Measurements from ENCODE around the gene GFOD1. TPM values are rescaled to one million over a fixed set of nuclear protein-coding genes. Genes with fewer than 3 reads are reported as not detected.
A peak's percentile ranks its signal among the peaks of the same experiment; 100 is the strongest.

GFOD1 gene
- total and polyA plus RNA-seq, 4 donors, result 2.6 to 16.8 (median 5.0) TPM

DNA sequence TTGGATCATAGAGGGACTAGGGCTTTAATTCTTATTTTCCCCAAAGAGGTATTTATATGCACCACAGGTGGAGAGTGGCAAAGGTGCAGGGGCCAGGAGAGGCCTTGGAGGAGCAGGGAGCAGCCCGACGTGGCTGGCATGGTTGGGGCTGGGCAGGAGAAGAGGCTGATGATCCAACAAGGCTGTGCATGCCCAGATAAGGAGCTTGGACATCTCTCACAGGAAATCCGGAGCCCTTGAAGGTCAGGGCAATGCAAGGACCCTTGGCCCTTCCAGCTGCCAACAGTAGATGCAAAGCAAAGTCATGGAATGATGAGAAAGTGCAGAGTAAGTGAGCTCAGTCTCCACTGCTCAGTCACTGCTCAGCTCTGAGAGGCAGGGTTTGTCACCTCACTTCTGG, 47.1 kb upstream of the GFOD1 start:
- no peak for DNase-seq (ENCODE audit: low spot score)
- Histone ChIP-seq H3K9me3 (ENCODE audit: control insufficient read depth in 4 of 4, low read length in 3 of 4) (no peaks in the 10 kb centered on the region), H3K27me3 (ENCODE audit: control insufficient read depth in 4 of 4, insufficient read depth in 4 of 4, low read length in 3 of 4) (no peaks in the 10 kb centered on the region), H3K9ac (ENCODE audit: low read depth in 1 of 2, low read length in 2 of 2) (no peak overlapping the region), H3K27ac (ENCODE audit: low read depth in 1 of 2, low read length in 2 of 2) (no peak overlapping the region), H3K4me3 (ENCODE audit: low read depth in 1 of 3, low read length in 3 of 3) (no peak overlapping the region), H3K4me1 (ENCODE audit: control insufficient read depth in 4 of 4, insufficient read depth in 4 of 4, low read length in 3 of 4) (peaks cover 0 to 18% (median 5%) of the 10 kb centered on the region in 4 donors), H3K36me3 (ENCODE audit: control insufficient read depth in 4 of 4, insufficient read depth in 3 of 4, low read depth in 1 of 4, low read length in 3 of 4) (no peaks in the 10 kb centered on the region)
- TF ChIP-seq NR2F2 (IDR thresholded peaks at IDR 0.05) (peak; percentile 73), YY1 (IDR thresholded peaks at IDR 0.05) (no peak)
- TF ChIP-seq, protein P1, sequence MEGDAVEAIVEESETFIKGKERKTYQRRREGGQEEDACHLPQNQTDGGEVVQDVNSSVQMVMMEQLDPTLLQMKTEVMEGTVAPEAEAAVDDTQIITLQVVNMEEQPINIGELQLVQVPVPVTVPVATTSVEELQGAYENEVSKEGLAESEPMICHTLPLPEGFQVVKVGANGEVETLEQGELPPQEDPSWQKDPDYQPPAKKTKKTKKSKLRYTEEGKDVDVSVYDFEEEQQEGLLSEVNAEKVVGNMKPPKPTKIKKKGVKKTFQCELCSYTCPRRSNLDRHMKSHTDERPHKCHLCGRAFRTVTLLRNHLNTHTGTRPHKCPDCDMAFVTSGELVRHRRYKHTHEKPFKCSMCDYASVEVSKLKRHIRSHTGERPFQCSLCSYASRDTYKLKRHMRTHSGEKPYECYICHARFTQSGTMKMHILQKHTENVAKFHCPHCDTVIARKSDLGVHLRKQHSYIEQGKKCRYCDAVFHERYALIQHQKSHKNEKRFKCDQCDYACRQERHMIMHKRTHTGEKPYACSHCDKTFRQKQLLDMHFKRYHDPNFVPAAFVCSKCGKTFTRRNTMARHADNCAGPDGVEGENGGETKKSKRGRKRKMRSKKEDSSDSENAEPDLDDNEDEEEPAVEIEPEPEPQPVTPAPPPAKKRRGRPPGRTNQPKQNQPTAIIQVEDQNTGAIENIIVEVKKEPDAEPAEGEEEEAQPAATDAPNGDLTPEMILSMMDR (IDR thresholded peaks at IDR 0.05; ENCODE audit: low read depth, low read length, missing input control), result no peak
- TF ChIP-seq, protein P2, sequence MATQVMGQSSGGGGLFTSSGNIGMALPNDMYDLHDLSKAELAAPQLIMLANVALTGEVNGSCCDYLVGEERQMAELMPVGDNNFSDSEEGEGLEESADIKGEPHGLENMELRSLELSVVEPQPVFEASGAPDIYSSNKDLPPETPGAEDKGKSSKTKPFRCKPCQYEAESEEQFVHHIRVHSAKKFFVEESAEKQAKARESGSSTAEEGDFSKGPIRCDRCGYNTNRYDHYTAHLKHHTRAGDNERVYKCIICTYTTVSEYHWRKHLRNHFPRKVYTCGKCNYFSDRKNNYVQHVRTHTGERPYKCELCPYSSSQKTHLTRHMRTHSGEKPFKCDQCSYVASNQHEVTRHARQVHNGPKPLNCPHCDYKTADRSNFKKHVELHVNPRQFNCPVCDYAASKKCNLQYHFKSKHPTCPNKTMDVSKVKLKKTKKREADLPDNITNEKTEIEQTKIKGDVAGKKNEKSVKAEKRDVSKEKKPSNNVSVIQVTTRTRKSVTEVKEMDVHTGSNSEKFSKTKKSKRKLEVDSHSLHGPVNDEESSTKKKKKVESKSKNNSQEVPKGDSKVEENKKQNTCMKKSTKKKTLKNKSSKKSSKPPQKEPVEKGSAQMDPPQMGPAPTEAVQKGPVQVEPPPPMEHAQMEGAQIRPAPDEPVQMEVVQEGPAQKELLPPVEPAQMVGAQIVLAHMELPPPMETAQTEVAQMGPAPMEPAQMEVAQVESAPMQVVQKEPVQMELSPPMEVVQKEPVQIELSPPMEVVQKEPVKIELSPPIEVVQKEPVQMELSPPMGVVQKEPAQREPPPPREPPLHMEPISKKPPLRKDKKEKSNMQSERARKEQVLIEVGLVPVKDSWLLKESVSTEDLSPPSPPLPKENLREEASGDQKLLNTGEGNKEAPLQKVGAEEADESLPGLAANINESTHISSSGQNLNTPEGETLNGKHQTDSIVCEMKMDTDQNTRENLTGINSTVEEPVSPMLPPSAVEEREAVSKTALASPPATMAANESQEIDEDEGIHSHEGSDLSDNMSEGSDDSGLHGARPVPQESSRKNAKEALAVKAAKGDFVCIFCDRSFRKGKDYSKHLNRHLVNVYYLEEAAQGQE (IDR thresholded peaks at IDR 0.05), result no peak
- WGBS, result 83% methylated on average over 3 of the region's 3 CpGs

DNA sequence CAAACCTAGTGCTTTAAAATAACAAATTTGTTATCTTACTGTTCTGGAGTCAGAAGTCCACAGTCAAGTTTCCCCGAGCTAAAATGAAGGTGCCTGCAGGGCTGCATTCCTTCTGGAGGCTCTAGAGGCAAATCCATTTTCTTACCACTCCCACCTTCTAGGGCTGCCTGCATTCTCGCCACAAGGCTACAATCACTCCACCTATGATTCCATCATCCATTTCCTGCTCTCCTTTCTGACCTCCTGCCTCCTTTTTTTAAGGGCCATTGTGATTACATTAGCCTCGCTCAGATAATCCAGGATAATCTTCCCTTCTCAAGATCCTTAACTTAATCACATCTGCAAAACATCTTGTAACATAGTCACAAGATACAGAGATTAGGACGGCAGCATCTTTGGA, 44.6 kb upstream of the GFOD1 start:
- Histone ChIP-seq H3K4me3 (ENCODE audit: low read depth in 1 of 3, low read length in 3 of 3) (no peak overlapping the region), H3K27ac (ENCODE audit: low read depth in 1 of 2, low read length in 2 of 2) (no peak overlapping the region), H3K4me1 (ENCODE audit: control insufficient read depth in 4 of 4, insufficient read depth in 4 of 4, low read length in 3 of 4) (peaks cover 0 to 17% (median 4%) of the 10 kb centered on the region in 4 donors), H3K36me3 (ENCODE audit: control insufficient read depth in 4 of 4, insufficient read depth in 3 of 4, low read depth in 1 of 4, low read length in 3 of 4) (no peaks in the 10 kb centered on the region), H3K9me3 (ENCODE audit: control insufficient read depth in 4 of 4, low read length in 3 of 4) (no peaks in the 10 kb centered on the region), H3K27me3 (ENCODE audit: control insufficient read depth in 4 of 4, insufficient read depth in 4 of 4, low read length in 3 of 4) (no peaks in the 10 kb centered on the region), H3K9ac (ENCODE audit: low read depth in 1 of 2, low read length in 2 of 2) (no peak overlapping the region)
- no peak for TF ChIP-seq HNF4A (conservative IDR thresholded peaks at IDR 0.05)
- TF ChIP-seq, protein P2 (IDR thresholded peaks at IDR 0.05), result no peak
- no peak for TF ChIP-seq FOXA1 (IDR thresholded peaks at IDR 0.05)
- no peak for TF ChIP-seq GABPA (IDR thresholded peaks at IDR 0.05 in 1 of 2, conservative IDR thresholded peaks at IDR 0.05 in 1 of 2)
- no peak for TF ChIP-seq FOXA2 (IDR thresholded peaks at IDR 0.05)
- TF ChIP-seq HNF4G (IDR thresholded peaks at IDR 0.05), result no peak
- no peak for TF ChIP-seq SP1 (IDR thresholded peaks at IDR 0.05)
- TF ChIP-seq, protein P3, sequence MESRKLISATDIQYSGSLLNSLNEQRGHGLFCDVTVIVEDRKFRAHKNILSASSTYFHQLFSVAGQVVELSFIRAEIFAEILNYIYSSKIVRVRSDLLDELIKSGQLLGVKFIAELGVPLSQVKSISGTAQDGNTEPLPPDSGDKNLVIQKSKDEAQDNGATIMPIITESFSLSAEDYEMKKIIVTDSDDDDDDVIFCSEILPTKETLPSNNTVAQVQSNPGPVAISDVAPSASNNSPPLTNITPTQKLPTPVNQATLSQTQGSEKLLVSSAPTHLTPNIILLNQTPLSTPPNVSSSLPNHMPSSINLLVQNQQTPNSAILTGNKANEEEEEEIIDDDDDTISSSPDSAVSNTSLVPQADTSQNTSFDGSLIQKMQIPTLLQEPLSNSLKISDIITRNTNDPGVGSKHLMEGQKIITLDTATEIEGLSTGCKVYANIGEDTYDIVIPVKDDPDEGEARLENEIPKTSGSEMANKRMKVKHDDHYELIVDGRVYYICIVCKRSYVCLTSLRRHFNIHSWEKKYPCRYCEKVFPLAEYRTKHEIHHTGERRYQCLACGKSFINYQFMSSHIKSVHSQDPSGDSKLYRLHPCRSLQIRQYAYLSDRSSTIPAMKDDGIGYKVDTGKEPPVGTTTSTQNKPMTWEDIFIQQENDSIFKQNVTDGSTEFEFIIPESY (IDR thresholded peaks at IDR 0.05), result no peak
- TF ChIP-seq RAD21 (IDR thresholded peaks at IDR 0.05), result no peak
- TF ChIP-seq YY1 (IDR thresholded peaks at IDR 0.05), result no peak
- TF ChIP-seq NR2F2 (IDR thresholded peaks at IDR 0.05), result no peak
- 88% methylated on average over 4 of the region's 4 CpGs for WGBS
- DNase-seq (ENCODE audit: low spot score), result no peak
